HEK293 (cell line): Measurements from ENCODE around the gene MITD1.
A peak's percentile ranks its signal among the peaks of the same experiment; 100 is the strongest.

Source experiments
- CTCF ChIP-seq: fragments of 450-650 bp; formaldehyde crosslinking; IDR thresholded peaks from 2 replicates; pipeline ENCODE4 v1.5.1; 2016; ENCODE audit warnings: missing biosample characterization, missing genetic modification characterization
- MZF1 ChIP-seq: fragments of 450-650 bp; formaldehyde crosslinking; IDR thresholded peaks from 2 replicates; pipeline ENCODE4 v1.5.1; 2017; ENCODE audit warnings: missing biosample characterization, missing genetic modification characterization, borderline replicate concordance
- ZBTB17 ChIP-seq: fragments of 450-650 bp; formaldehyde crosslinking; IDR thresholded peaks from 2 replicates; pipeline ENCODE4 v1.5.1; 2016; ENCODE audit warnings: missing biosample characterization, missing genetic modification characterization
- ZBTB8A ChIP-seq: fragments of 450-650 bp; formaldehyde crosslinking; IDR thresholded peaks from 2 replicates; pipeline ENCODE4 v1.5.1; 2016; ENCODE audit warnings: missing biosample characterization, missing genetic modification characterization
- ZFP41 ChIP-seq: fragments of 450-650 bp; formaldehyde crosslinking; IDR thresholded peaks from 2 replicates; pipeline ENCODE4 v1.5.1; 2016; ENCODE audit warnings: missing biosample characterization, missing genetic modification characterization, borderline replicate concordance
- ZNF558 ChIP-seq: fragments of 450-650 bp; formaldehyde crosslinking; IDR thresholded peaks from 2 replicates; pipeline ENCODE4 v1.5.1; 2016; ENCODE audit warnings: missing biosample characterization, missing genetic modification characterization
- ZNF561 ChIP-seq: fragments of 450-650 bp; IDR thresholded peaks from 2 replicates; pipeline ENCODE4 v1.5.1; 2018; ENCODE audit warnings: missing biosample characterization, missing genetic modification characterization, borderline replicate concordance
- TF ChIP-seq, protein P1 (sequence below): fragments of 450-650 bp; formaldehyde crosslinking; IDR thresholded peaks from 2 replicates; pipeline ENCODE4 v1.5.1; 2016; ENCODE audit warnings: missing biosample characterization, missing genetic modification characterization, borderline replicate concordance
- TF ChIP-seq, protein P2 (sequence below): fragments of 450-650 bp; formaldehyde crosslinking; IDR thresholded peaks from 2 replicates; pipeline ENCODE4 v1.5.1; 2016; ENCODE audit warnings: missing biosample characterization, missing genetic modification characterization, low read depth

GRCh38 chr2:99180755-99181623, at the start of gene MITD1, which contains the start of gene MRPL30:
- TF ChIP-seq ZFP41 (tag by site-specific recombination) (no peak), CTCF (tag by site-specific recombination) (no peak), ZBTB17 (peak; percentile 93), MZF1 (tag by site-specific recombination) (peak; percentile 76), ZBTB8A (tag by site-specific recombination) (peak; percentile 46; the same call in 1 of the 2 replicates), ZNF558 (tag by site-specific recombination) (peak; percentile 70; the same call in 1 of the 2 replicates), ZNF561 (tag by site-specific recombination) (peak; percentile 88; the same call in 1 of the 2 replicates)
- TF ChIP-seq, protein P1, sequence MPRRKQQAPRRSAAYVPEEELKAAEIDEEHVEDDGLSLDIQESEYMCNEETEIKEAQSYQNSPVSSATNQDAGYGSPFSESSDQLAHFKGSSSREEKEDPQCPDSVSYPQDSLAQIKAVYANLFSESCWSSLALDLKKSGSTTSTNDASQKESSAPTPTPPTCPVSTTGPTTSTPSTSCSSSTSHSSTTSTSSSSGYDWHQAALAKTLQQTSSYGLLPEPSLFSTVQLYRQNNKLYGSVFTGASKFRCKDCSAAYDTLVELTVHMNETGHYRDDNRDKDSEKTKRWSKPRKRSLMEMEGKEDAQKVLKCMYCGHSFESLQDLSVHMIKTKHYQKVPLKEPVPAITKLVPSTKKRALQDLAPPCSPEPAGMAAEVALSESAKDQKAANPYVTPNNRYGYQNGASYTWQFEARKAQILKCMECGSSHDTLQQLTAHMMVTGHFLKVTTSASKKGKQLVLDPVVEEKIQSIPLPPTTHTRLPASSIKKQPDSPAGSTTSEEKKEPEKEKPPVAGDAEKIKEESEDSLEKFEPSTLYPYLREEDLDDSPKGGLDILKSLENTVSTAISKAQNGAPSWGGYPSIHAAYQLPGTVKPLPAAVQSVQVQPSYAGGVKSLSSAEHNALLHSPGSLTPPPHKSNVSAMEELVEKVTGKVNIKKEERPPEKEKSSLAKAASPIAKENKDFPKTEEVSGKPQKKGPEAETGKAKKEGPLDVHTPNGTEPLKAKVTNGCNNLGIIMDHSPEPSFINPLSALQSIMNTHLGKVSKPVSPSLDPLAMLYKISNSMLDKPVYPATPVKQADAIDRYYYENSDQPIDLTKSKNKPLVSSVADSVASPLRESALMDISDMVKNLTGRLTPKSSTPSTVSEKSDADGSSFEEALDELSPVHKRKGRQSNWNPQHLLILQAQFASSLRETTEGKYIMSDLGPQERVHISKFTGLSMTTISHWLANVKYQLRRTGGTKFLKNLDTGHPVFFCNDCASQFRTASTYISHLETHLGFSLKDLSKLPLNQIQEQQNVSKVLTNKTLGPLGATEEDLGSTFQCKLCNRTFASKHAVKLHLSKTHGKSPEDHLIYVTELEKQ (tag by site-specific recombination): peak; percentile 63; the same call in 1 of the 2 replicates
- TF ChIP-seq, protein P2, sequence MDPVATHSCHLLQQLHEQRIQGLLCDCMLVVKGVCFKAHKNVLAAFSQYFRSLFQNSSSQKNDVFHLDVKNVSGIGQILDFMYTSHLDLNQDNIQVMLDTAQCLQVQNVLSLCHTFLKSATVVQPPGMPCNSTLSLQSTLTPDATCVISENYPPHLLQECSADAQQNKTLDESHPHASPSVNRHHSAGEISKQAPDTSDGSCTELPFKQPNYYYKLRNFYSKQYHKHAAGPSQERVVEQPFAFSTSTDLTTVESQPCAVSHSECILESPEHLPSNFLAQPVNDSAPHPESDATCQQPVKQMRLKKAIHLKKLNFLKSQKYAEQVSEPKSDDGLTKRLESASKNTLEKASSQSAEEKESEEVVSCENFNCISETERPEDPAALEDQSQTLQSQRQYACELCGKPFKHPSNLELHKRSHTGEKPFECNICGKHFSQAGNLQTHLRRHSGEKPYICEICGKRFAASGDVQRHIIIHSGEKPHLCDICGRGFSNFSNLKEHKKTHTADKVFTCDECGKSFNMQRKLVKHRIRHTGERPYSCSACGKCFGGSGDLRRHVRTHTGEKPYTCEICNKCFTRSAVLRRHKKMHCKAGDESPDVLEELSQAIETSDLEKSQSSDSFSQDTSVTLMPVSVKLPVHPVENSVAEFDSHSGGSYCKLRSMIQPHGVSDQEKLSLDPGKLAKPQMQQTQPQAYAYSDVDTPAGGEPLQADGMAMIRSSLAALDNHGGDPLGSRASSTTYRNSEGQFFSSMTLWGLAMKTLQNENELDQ (tag by site-specific recombination): no peak
